MM.1S (cell line): Measurements from ENCODE around the gene RPH3AL.
"Not testable (repeated sequence)": the region's sequence is repeated elsewhere in the genome, so short reads cannot be mapped to it uniquely, and the experiment has no call there.

ENCODE experiments used
- DNase-seq: peaks from one replicate; pipeline ENCODE4 v3.0.0-alpha.2; 2015
- H2AFZ ChIP-seq: fragments of 300-600 bp; sonication (generic); 2 replicates; pipeline ENCODE4 v1.6.0; 2016; ENCODE audit warnings: antibody characterized with exemption, low read length
- H3F3A ChIP-seq: fragments of 300-600 bp; sonication (generic); 2 replicates; pipeline ENCODE4 v1.6.1; 2016; ENCODE audit warnings: mild to moderate bottlenecking, antibody characterized with exemption, low read length, moderate library complexity, mixed read lengths; ENCODE audit not compliant: insufficient read depth
- H3K27ac ChIP-seq: fragments of 300-600 bp; sonication (generic); 2 replicates; pipeline ENCODE4 v1.5.1; 2016; ENCODE audit warnings: mild to moderate bottlenecking, low read length
- H3K27me3 ChIP-seq: fragments of 300-600 bp; sonication (generic); replicated peaks from 2 replicates; pipeline ENCODE4 v1.6.0; 2016; ENCODE audit warnings: low read length; ENCODE audit not compliant: insufficient read depth
- H3K36me3 ChIP-seq: fragments of 300-600 bp; sonication (generic); replicated peaks from 2 replicates; pipeline ENCODE4 v1.6.1; 2016; ENCODE audit warnings: mild to moderate bottlenecking, low read length, mixed read lengths; ENCODE audit not compliant: insufficient read depth
- H3K4me1 ChIP-seq: fragments of 300-600 bp; sonication (generic); 2 replicates; pipeline ENCODE4 v1.6.1; 2016; ENCODE audit warnings: low read length, mixed read lengths
- H3K4me2 ChIP-seq: fragments of 300-600 bp; sonication (generic); 2 replicates; pipeline ENCODE4 v1.6.0; 2016; ENCODE audit warnings: low read depth, low read length
- H3K4me3 ChIP-seq: fragments of 300-600 bp; sonication (generic); 2 replicates; pipeline ENCODE4 v1.5.1; 2016; ENCODE audit warnings: low read length, mixed read lengths
- H3K79me2 ChIP-seq: fragments of 300-600 bp; sonication (generic); 2 replicates; pipeline ENCODE4 v1.6.1; 2016; ENCODE audit warnings: mixed run types, low read length, mixed read lengths
- H3K9ac ChIP-seq: fragments of 300-600 bp; sonication (generic); 2 replicates; pipeline ENCODE4 v1.6.1; 2016; ENCODE audit warnings: low read length, mixed read lengths
- H3K9me2 ChIP-seq: fragments of 300-600 bp; sonication (generic); replicated peaks from 2 replicates; pipeline ENCODE4 v1.6.1; 2016; ENCODE audit warnings: mild to moderate bottlenecking, low read length, mixed read lengths; ENCODE audit not compliant: insufficient read depth
- H3K9me3 ChIP-seq: fragments of 300-600 bp; sonication (generic); replicated peaks from 2 replicates; pipeline ENCODE4 v1.6.1; 2016; ENCODE audit warnings: mild to moderate bottlenecking, low read length, mixed read lengths; ENCODE audit not compliant: insufficient read depth
- H4K20me1 ChIP-seq: fragments of 300-600 bp; sonication (generic); 2 replicates; pipeline ENCODE4 v1.6.1; 2016; ENCODE audit warnings: mild to moderate bottlenecking, low read length, moderate library complexity, mixed read lengths; ENCODE audit not compliant: insufficient read depth
- CTCF ChIP-seq: fragments of 300-600 bp; sonication (generic); IDR thresholded peaks from 2 replicates; pipeline ENCODE4 v1.5.1; 2016; ENCODE audit warnings: antibody characterized with exemption, low read length, mixed read lengths
- EZH2 ChIP-seq: fragments of 300-600 bp; sonication (generic); optimal IDR thresholded peaks from 2 replicates; pipeline ENCODE3; 2017; ENCODE audit warnings: low read depth, mild to moderate bottlenecking, antibody characterized with exemption, low read length, mixed read lengths
- EZH2phosphoT487 ChIP-seq: fragments of 300-600 bp; sonication (generic); IDR thresholded peaks from 2 replicates; pipeline ENCODE4 v1.6.1; 2018; ENCODE audit warnings: antibody characterized with exemption, low read length

The RPH3AL gene

GRCh38 chr17:225551-225950 lies 127.1 kb downstream of the RPH3AL start:
- peaks cover 78% of the 10 kb centered on the region for H3K27me3 ChIP-seq
- H3K27ac ChIP-seq = no peak overlapping the region
- H3K4me3 ChIP-seq = no peak overlapping the region
- no peaks in the 10 kb centered on the region for H3K4me1 ChIP-seq
- no peaks in the 10 kb centered on the region for H3K9me2 ChIP-seq
- DNase-seq = no peak
- TF ChIP-seq EZH2 (no peak), CTCF (no peak), EZH2phosphoT487 (no peak)
- no peaks in the 10 kb centered on the region for H3F3A ChIP-seq
- H3K36me3 ChIP-seq = no peaks in the 10 kb centered on the region
- no peaks in the 10 kb centered on the region for H3K9me3 ChIP-seq
- H3K79me2 ChIP-seq = no peaks in the 10 kb centered on the region
- H2AFZ ChIP-seq = no peak overlapping the region
- H3K4me2 ChIP-seq = no peak overlapping the region
- H4K20me1 ChIP-seq = no peaks in the 10 kb centered on the region
- no peak overlapping the region for H3K9ac ChIP-seq

- not testable (repeated sequence) for H3K9me3 ChIP-seq, H3K4me2 ChIP-seq, H3K79me2 ChIP-seq, H3K4me1 ChIP-seq, H3K9me2 ChIP-seq, DNase-seq, H2AFZ ChIP-seq, H3K36me3 ChIP-seq, H3F3A ChIP-seq, H3K4me3 ChIP-seq, H4K20me1 ChIP-seq, H3K9ac ChIP-seq, H3K27ac ChIP-seq
- H3K27me3 ChIP-seq = peaks cover 70% of the 10 kb centered on the region
Observed at GRCh38 chr17:224576-224975, 128.0 kb downstream of the RPH3AL start.

- H3K4me3 ChIP-seq = no peak overlapping the region
- H3K36me3 ChIP-seq = no peaks in the 10 kb centered on the region
- no peaks in the 10 kb centered on the region for H3K79me2 ChIP-seq
- H3F3A ChIP-seq = no peaks in the 10 kb centered on the region
- DNase-seq = no peak
- TF ChIP-seq EZH2phosphoT487 = no peak
- TF ChIP-seq CTCF = no peak
- no peak for TF ChIP-seq EZH2
- H3K27ac ChIP-seq = no peak overlapping the region
- H2AFZ ChIP-seq = no peak overlapping the region
- no peaks in the 10 kb centered on the region for H3K9me3 ChIP-seq
- H3K9me2 ChIP-seq = no peaks in the 10 kb centered on the region
- no peak overlapping the region for H3K4me2 ChIP-seq
- no peaks in the 10 kb centered on the region for H4K20me1 ChIP-seq
- peaks cover 63% of the 10 kb centered on the region for H3K27me3 ChIP-seq
- H3K4me1 ChIP-seq = no peaks in the 10 kb centered on the region
- no peak overlapping the region for H3K9ac ChIP-seq
Observed at GRCh38 chr17:223723-224471, 128.7 kb downstream of the RPH3AL start.

GRCh38 chr17:222172-222571 lies 130.4 kb downstream of the RPH3AL start:
- Histone ChIP-seq H2AFZ (no peak overlapping the region), H3K27ac (no peak overlapping the region), H3K9ac (no peak overlapping the region), H3F3A (no peaks in the 10 kb centered on the region), H3K4me1 (no peaks in the 10 kb centered on the region), H3K9me2 (no peaks in the 10 kb centered on the region), H3K36me3 (no peaks in the 10 kb centered on the region), H3K4me2 (no peak overlapping the region), H3K4me3 (no peak overlapping the region), H3K9me3 (no peaks in the 10 kb centered on the region), H3K27me3 (peaks cover 50% of the 10 kb centered on the region), H4K20me1 (no peaks in the 10 kb centered on the region), H3K79me2 (no peaks in the 10 kb centered on the region)
- TF ChIP-seq EZH2 = no peak
- DNase-seq = no peak
